ENCODE results near the gene HSPA1B. TPM values are rescaled to one million over a fixed set of nuclear protein-coding genes. Genes with fewer than 3 reads are reported as not detected.

Gene HSPA1B
- total RNA-seq, 2 donors from 2014 or later: 31.6 to 44.9 TPM

DNA sequence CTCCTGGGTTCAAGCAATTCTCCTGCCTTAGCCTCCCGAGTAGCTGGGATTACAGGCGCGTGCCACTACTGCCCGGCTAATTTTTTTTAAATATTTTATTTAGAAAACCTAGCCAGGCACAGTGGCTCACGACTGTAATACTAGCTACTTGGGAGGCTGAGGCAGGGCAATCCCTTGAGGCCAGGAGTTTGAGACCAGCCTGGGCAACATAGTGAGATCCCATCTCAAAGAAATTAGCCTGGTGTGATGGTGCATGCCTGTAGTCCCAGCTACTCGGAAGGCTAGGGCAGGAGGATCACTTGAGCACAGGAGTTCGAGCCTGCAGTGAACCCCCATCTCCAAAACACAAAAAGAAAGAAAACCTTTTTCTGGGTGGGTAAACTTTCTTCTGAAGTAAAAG is 48.8 kb downstream of the HSPA1B start:
- DNase-seq (no peak), ATAC-seq (replicated peaks in 1 of 2) (no peak)
- no peak overlapping the region for H3K4me3 Mint-ChIP-seq
- no peaks in the 10 kb centered on the region for H3K27me3 Mint-ChIP-seq (ENCODE audit: low read depth)
- H3K9me3 Mint-ChIP-seq: no peaks in the 10 kb centered on the region
- H3K36me3 Mint-ChIP-seq (ENCODE audit: insufficient read depth in 2 of 2): peaks cover 1 to 5% of the 10 kb centered on the region in 2 donors
- peaks cover 4% of the 10 kb centered on the region for H3K4me1 Mint-ChIP-seq (ENCODE audit: low read depth)
- H3K27ac Mint-ChIP-seq: no peak overlapping the region

- Mint-ChIP-seq H3K4me3 (no peak overlapping the region), H3K36me3 (ENCODE audit: insufficient read depth in 2 of 2) (peaks cover 6 to 8% of the 10 kb centered on the region in 2 donors), H3K4me1 (ENCODE audit: low read depth) (peaks cover 4% of the 10 kb centered on the region), H3K9me3 (no peaks in the 10 kb centered on the region), H3K27ac (no peak overlapping the region), H3K27me3 (ENCODE audit: low read depth) (no peaks in the 10 kb centered on the region)
- no peak for DNase-seq
- peak in 1 of 2 donors; percentile 16 for ATAC-seq (replicated peaks in 1 of 2)
Measured at GRCh38 chr6:31877125-31877650, 49.6 kb downstream of the HSPA1B start.

DNA sequence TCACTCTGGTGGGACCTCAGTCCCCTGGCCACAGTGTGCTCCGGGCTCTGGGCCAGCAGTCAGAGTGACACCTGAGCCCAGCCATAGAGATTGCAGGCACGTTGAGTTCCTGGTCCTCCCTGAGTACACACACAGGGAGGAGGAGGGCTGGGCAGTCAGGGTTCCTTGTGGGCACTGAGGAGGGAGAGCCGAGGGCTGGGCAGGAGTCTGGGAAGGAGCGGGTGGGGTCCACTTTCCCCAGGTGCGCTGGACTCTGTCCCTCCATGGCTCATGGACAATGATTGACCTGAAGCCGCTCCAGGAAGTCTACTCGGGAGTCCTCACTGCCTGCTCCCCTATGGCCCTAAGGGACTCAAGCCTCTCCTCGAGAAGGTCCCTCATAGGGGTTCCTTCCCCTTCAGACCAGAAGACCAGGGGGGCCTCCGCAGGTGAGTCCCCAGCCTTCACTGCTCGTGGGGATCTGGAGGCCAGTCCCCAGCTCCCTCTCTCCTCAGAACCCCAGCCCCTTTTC is 50.2 kb downstream of the HSPA1B start:
- Mint-ChIP-seq H3K27ac (no peak overlapping the region), H3K27me3 (ENCODE audit: low read depth) (no peaks in the 10 kb centered on the region), H3K4me1 (ENCODE audit: low read depth) (peaks cover 4% of the 10 kb centered on the region), H3K9me3 (no peaks in the 10 kb centered on the region), H3K36me3 (ENCODE audit: insufficient read depth in 2 of 2) (peaks cover 8% of the 10 kb centered on the region in 2 donors), H3K4me3 (no peak overlapping the region)
- peak in 1 of 2 donors; percentile 22 for ATAC-seq (replicated peaks in 1 of 2)
- no peak for DNase-seq

DNA sequence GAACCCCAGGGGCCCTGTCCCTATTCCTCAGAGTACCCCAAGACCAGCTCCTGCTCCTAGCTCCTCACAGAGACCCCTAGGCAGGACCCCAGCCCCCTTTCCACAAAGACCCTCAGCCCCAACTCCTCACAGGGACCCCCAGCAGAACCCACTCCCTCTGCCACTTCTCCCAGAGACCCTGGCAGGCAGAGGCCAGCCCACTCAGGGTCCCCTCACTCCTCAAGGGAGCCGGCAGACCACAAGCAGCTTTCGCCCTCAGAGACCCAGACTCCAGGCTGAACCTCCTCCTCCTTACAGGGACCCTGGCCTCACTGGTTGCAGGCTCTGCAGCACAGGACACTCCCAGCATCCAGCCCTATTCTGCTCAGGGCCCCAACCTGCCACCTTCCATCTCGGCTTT is 50.7 kb downstream of the HSPA1B start:
- no peak for DNase-seq
- H3K9me3 Mint-ChIP-seq: no peaks in the 10 kb centered on the region
- no peak overlapping the region for H3K27ac Mint-ChIP-seq
- H3K4me1 Mint-ChIP-seq (ENCODE audit: low read depth): peaks cover 4% of the 10 kb centered on the region
- ATAC-seq (replicated peaks in 1 of 2): no peak
- H3K36me3 Mint-ChIP-seq (ENCODE audit: insufficient read depth in 2 of 2): peaks cover 8% of the 10 kb centered on the region in 2 donors
- H3K27me3 Mint-ChIP-seq (ENCODE audit: low read depth): no peaks in the 10 kb centered on the region
- no peak overlapping the region for H3K4me3 Mint-ChIP-seq

- H3K27me3 Mint-ChIP-seq (ENCODE audit: low read depth): no peaks in the 10 kb centered on the region
- H3K4me1 Mint-ChIP-seq (ENCODE audit: low read depth): peaks cover 4% of the 10 kb centered on the region
- no peak within 1 kb of the TSS for H3K4me3 Mint-ChIP-seq
- DNase-seq (no peak), ATAC-seq (replicated peaks in 1 of 2) (no peak)
- H3K36me3 Mint-ChIP-seq (ENCODE audit: insufficient read depth in 2 of 2): peaks cover 8% of the 10 kb centered on the region in 2 donors
- H3K9me3 Mint-ChIP-seq: no peaks in the 10 kb centered on the region
- no peak within 1 kb of the TSS for H3K27ac Mint-ChIP-seq
Measured at GRCh38 chr6:31878726-31879125, 51.2 kb downstream of the HSPA1B start, which contains the start of gene SLC44A4. Gene SLC44A4, minus strand, starts transcription at chr6:31878997. Its CDS starts 17 bp downstream, at chr6:31878980.

DNA sequence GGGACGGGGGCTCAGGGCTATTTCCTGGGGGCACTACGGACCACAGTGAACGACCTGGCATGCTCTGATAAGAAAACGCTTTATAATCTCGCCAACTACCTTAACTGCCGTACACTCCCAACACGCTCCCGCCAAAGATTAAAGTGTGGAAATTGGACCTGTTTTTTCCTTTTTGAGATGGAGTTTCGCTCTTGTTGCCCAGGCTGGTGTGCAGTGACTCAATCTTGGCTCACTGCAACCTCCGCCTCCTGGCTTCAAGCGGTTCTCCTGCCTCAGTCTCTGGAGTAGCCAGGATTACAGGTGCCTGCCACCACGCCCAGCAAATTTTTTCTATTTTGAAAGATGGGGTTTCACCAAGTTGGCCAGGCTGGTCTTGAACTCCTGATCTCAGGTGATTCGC is 51.6 kb downstream of the HSPA1B start:
- Mint-ChIP-seq H3K36me3 (ENCODE audit: insufficient read depth in 2 of 2) (peaks cover 8% of the 10 kb centered on the region in 2 donors), H3K27me3 (ENCODE audit: low read depth) (no peaks in the 10 kb centered on the region)

More for the DNA sequence above, 51.6 kb downstream of the HSPA1B start:
- DNase-seq (no peak), ATAC-seq (replicated peaks in 1 of 2) (no peak)
- H3K4me3 Mint-ChIP-seq: no peak overlapping the region
- H3K27ac Mint-ChIP-seq: no peak overlapping the region
- peaks cover 4% of the 10 kb centered on the region for H3K4me1 Mint-ChIP-seq (ENCODE audit: low read depth)
- no peaks in the 10 kb centered on the region for H3K9me3 Mint-ChIP-seq

Other genes starting within 250 kb of the HSPA1B start
- 10 to 100 TPM; 43.4 to 61.8 TPM for gene LTB, start 245.3 kb upstream of the HSPA1B start, total RNA-seq
- gene LST1, start 241.5 kb upstream of the HSPA1B start, total RNA-seq: 10 to 100 TPM; 24.6 to 27.0 TPM
- gene NCR3, start 234.7 kb upstream of the HSPA1B start, total RNA-seq: 10 to 100 TPM; 15.0 to 24.7 TPM
- gene AIF1, start 212.5 kb upstream of the HSPA1B start, total RNA-seq: 10 to 100 TPM; 68.7 to 98.1 TPM
- gene PRRC2A, start 207.0 kb upstream of the HSPA1B start, total RNA-seq: 100 to 1,000 TPM; 260 to 285 TPM
- gene BAG6, start 175.1 kb upstream of the HSPA1B start, total RNA-seq: 100 to 1,000 TPM; 265 to 272 TPM
- 1 to 10 TPM; 5.0 to 6.0 TPM for gene APOM, start 171.8 kb upstream of the HSPA1B start, total RNA-seq
- gene C6orf47, start 167.0 kb upstream of the HSPA1B start, total RNA-seq: 10 to 100 TPM; 21.1 to 22.5 TPM
- 10 to 100 TPM; 30.3 to 37.7 TPM for gene GPANK1, start 162.7 kb upstream of the HSPA1B start, total RNA-seq
- gene CSNK2B, start 161.7 kb upstream of the HSPA1B start, total RNA-seq: 100 to 1,000 TPM; 208 to 209 TPM
- 10 to 100 TPM; 21.3 to 26.9 TPM for gene LY6G5B, start 157.8 kb upstream of the HSPA1B start, total RNA-seq
- 1 to 10 TPM; 2.3 to 6.9 TPM for gene LY6G5C, start 146.7 kb upstream of the HSPA1B start, total RNA-seq
- gene ABHD16A, start 124.4 kb upstream of the HSPA1B start, total RNA-seq: 10 to 100 TPM; 48.9 TPM
- gene LY6G6F, start 120.9 kb upstream of the HSPA1B start, total RNA-seq: not detected
- gene LY6G6D, start 112.4 kb upstream of the HSPA1B start, total RNA-seq: not detected
- under 1 TPM; 0.25 to 0.67 TPM for gene LY6G6C, start 106.0 kb upstream of the HSPA1B start, total RNA-seq
- under 1 TPM in 1 of 2 donors, not detected in 1; 0.10 TPM for gene MPIG6B, start 104.4 kb upstream of the HSPA1B start, total RNA-seq
- 10 to 100 TPM; 19.0 to 19.6 TPM for gene DDAH2, start 98.4 kb upstream of the HSPA1B start, total RNA-seq
- gene CLIC1, start 91.2 kb upstream of the HSPA1B start, total RNA-seq: 100 to 1,000 TPM; 253 to 318 TPM
- 10 to 100 TPM; 84.9 to 98.4 TPM for gene MSH5, start 87.7 kb upstream of the HSPA1B start, total RNA-seq
- 10 to 100 TPM; 15.7 to 18.0 TPM for gene SAPCD1, start 65.1 kb upstream of the HSPA1B start, total RNA-seq
- 1 to 10 TPM; 3.3 to 3.4 TPM for gene VWA7, start 50.4 kb upstream of the HSPA1B start, total RNA-seq
- gene VARS1, start 32.0 kb upstream of the HSPA1B start, total RNA-seq: 100 to 1,000 TPM in 1 of 2 donors, 10 to 100 TPM in 1; 91.3 to 101 TPM
- gene LSM2, start 20.8 kb upstream of the HSPA1B start, total RNA-seq: 100 to 1,000 TPM; 122 to 123 TPM
- gene HSPA1L, start 12.5 kb upstream of the HSPA1B start, total RNA-seq: 1 to 10 TPM; 2.9 to 3.1 TPM
- 10 to 100 TPM; 16.5 to 37.6 TPM for gene HSPA1A, start 12.2 kb upstream of the HSPA1B start, total RNA-seq
- gene NEU1, start 35.1 kb downstream of the HSPA1B start, total RNA-seq: 10 to 100 TPM; 24.0 to 27.1 TPM
- gene SLC44A4, start 51.3 kb downstream of the HSPA1B start, total RNA-seq: under 1 TPM; 0.22 to 0.23 TPM
- 10 to 100 TPM; 49.2 to 64.7 TPM for gene EHMT2, start 70.0 kb downstream of the HSPA1B start, total RNA-seq
- gene ZBTB12, start 74.3 kb downstream of the HSPA1B start, total RNA-seq: 1 to 10 TPM in 1 of 2 donors, under 1 TPM in 1; 0.88 to 1.9 TPM
- gene C2, start 100.0 kb downstream of the HSPA1B start, total RNA-seq: 1 to 10 TPM; 3.4 to 5.1 TPM
- gene CFB, start 118.4 kb downstream of the HSPA1B start, total RNA-seq: 1 to 10 TPM; 1.1 to 3.5 TPM
- 10 to 100 TPM; 65.0 to 71.5 TPM for gene NELFE, start 131.2 kb downstream of the HSPA1B start, total RNA-seq
- gene SKIC2, start 131.4 kb downstream of the HSPA1B start, total RNA-seq: 10 to 100 TPM; 75.7 to 79.7 TPM
- gene DXO, start 144.4 kb downstream of the HSPA1B start, total RNA-seq: 10 to 100 TPM; 23.3 to 34.7 TPM
- 1 to 10 TPM; 6.9 to 7.6 TPM for gene C4A, start 154.3 kb downstream of the HSPA1B start, total RNA-seq
- gene C4B, start 187.1 kb downstream of the HSPA1B start, total RNA-seq: 1 to 10 TPM; 4.9 to 6.4 TPM
- 1 to 10 TPM; 1.1 to 1.3 TPM for gene CYP21A2, start 210.7 kb downstream of the HSPA1B start, total RNA-seq